Stimulated activated CD4-positive, alpha-beta T cell treated with anti-CD3 and anti-CD28 coated beads, Interleukin-12 subunit alpha, Interleukin-12 subunit beta, amount 100 ng/mL, for 4 hours (primary cell): Measurements from ENCODE around the gene CRYAB.

Experiments used
- DNase-seq: peaks from one replicate; pipeline ENCODE4 v3.0.0-alpha.2; 2020

Gene CRYAB

GRCh38 chr11:111911563-111912401, at the start of gene CRYAB:
CRYAB (minus strand) TSS chr11:111911770; CDS start chr11:111911724, 46 bp downstream.
- DNase-seq = no peak

GRCh38 chr11:111960916-111961315, 49.3 kb upstream of the CRYAB start:
- DNase-seq = no peak

GRCh38 chr11:111957663-111958444, 46.3 kb upstream of the CRYAB start:
- DNase-seq = no peak

- DNase-seq = no peak
Measured at GRCh38 chr11:111954154-111954553, 42.6 kb upstream of the CRYAB start.

- no peak for DNase-seq
Measured at GRCh38 chr11:111951565-111951964, 40.0 kb upstream of the CRYAB start.

- no peak for DNase-seq
Measured at GRCh38 chr11:111949519-111950426, 38.2 kb upstream of the CRYAB start.

GRCh38 chr11:111947143-111947542, 35.6 kb upstream of the CRYAB start:
- no peak for DNase-seq

- no peak for DNase-seq
Measured at GRCh38 chr11:111946499-111946898, 34.9 kb upstream of the CRYAB start.

GRCh38 chr11:111945198-111945597, 33.6 kb upstream of the CRYAB start:
- no peak for DNase-seq

GRCh38 chr11:111944651-111945051, 33.1 kb upstream of the CRYAB start:
- DNase-seq = no peak

- DNase-seq = no peak
Measured at GRCh38 chr11:111944139-111944538, 32.6 kb upstream of the CRYAB start.

- DNase-seq = no peak
Measured at GRCh38 chr11:111942829-111943228, 31.3 kb upstream of the CRYAB start.

GRCh38 chr11:111941963-111942362, 30.4 kb upstream of the CRYAB start:
- DNase-seq = no peak

GRCh38 chr11:111939836-111940604, 28.4 kb upstream of the CRYAB start:
- DNase-seq = no peak

- no peak for DNase-seq
Measured at GRCh38 chr11:111938687-111939160, 27.2 kb upstream of the CRYAB start.

- DNase-seq = no peak
Measured at GRCh38 chr11:111937844-111938243, 26.3 kb upstream of the CRYAB start.

GRCh38 chr11:111937461-111937769, 25.8 kb upstream of the CRYAB start:
- DNase-seq = no peak

- DNase-seq = no peak
Measured at GRCh38 chr11:111936040-111936540, 24.5 kb upstream of the CRYAB start.

- DNase-seq = no peak
Measured at GRCh38 chr11:111935317-111936039, 23.9 kb upstream of the CRYAB start.

- DNase-seq = no peak
Measured at GRCh38 chr11:111934306-111934705, 22.7 kb upstream of the CRYAB start.

- no peak for DNase-seq
Measured at GRCh38 chr11:111933872-111934271, 22.3 kb upstream of the CRYAB start.
